Measurements from ENCODE around the gene PSME1.

Gene PSME1

GRCh38 chr14:24132976-24133375 is 3.0 kb upstream of the PSME1 start:
- H2AFZ ChIP-seq (ENCODE audit: low read depth, low read length): no peak overlapping the region
- H3K27ac ChIP-seq (ENCODE audit: low read length): no peak overlapping the region
- no peak overlapping the region for H3K9ac ChIP-seq (ENCODE audit: low read depth, low read length)
- peaks cover 20% of the 10 kb centered on the region for H3K79me2 ChIP-seq (ENCODE audit: insufficient read depth, low read length)
- no peak for DNase-seq
- H3K4me2 ChIP-seq (ENCODE audit: insufficient read depth, low read length): no peak overlapping the region
- peaks cover 24% of the 10 kb centered on the region for H3K4me1 ChIP-seq (ENCODE audit: insufficient read depth, low read length)
- H3K9me3 ChIP-seq (ENCODE audit: insufficient read depth, low read length, severe bottlenecking): no peaks in the 10 kb centered on the region
- ATAC-seq (ENCODE audit: insufficient read depth, low read depth): no peak
- no peak overlapping the region for H3K4me3 ChIP-seq (ENCODE audit: low read depth in 1 of 2, low read length in 2 of 2)
- H3K36me3 ChIP-seq (ENCODE audit: insufficient read depth, low read length): peaks cover 12% of the 10 kb centered on the region
- no peak for TF ChIP-seq EZH2 (IDR thresholded peaks at IDR 0.05; ENCODE audit: borderline replicate concordance, low read depth, low read length, severe bottlenecking)
- no peak for TF ChIP-seq CTCF (IDR thresholded peaks at IDR 0.05; ENCODE audit: borderline replicate concordance, extremely low read depth, low read length, poor library complexity, severe bottlenecking)
- peaks cover 15% of the 10 kb centered on the region; the same call in 1 of the 2 replicates for H4K20me1 ChIP-seq (ENCODE audit: insufficient read depth, low read length)
- H3K27me3 ChIP-seq (ENCODE audit: insufficient read depth, low read length, poor library complexity): no peaks in the 10 kb centered on the region

GRCh38 chr14:24133735-24134134 is 2.3 kb upstream of the PSME1 start:
- H3K79me2 ChIP-seq (ENCODE audit: insufficient read depth, low read length): peaks cover 28% of the 10 kb centered on the region
- ATAC-seq (ENCODE audit: insufficient read depth, low read depth) (no peak), DNase-seq (no peak)
- peaks cover 20% of the 10 kb centered on the region for H3K36me3 ChIP-seq (ENCODE audit: insufficient read depth, low read length)
- H2AFZ ChIP-seq (ENCODE audit: low read depth, low read length): no peak overlapping the region
- H3K27me3 ChIP-seq (ENCODE audit: insufficient read depth, low read length, poor library complexity): no peaks in the 10 kb centered on the region
- no peak overlapping the region for H3K9ac ChIP-seq (ENCODE audit: low read depth, low read length)
- TF ChIP-seq EZH2 (IDR thresholded peaks at IDR 0.05; ENCODE audit: borderline replicate concordance, low read depth, low read length, severe bottlenecking) (no peak), CTCF (IDR thresholded peaks at IDR 0.05; ENCODE audit: borderline replicate concordance, extremely low read depth, low read length, poor library complexity, severe bottlenecking) (no peak)
- no peak overlapping the region for H3K27ac ChIP-seq (ENCODE audit: low read length)
- peaks cover 22% of the 10 kb centered on the region; the same call in 1 of the 2 replicates for H4K20me1 ChIP-seq (ENCODE audit: insufficient read depth, low read length)
- no peak overlapping the region for H3K4me3 ChIP-seq (ENCODE audit: low read depth in 1 of 2, low read length in 2 of 2)
- no peaks in the 10 kb centered on the region for H3K9me3 ChIP-seq (ENCODE audit: insufficient read depth, low read length, severe bottlenecking)
- H3K4me1 ChIP-seq (ENCODE audit: insufficient read depth, low read length): peaks cover 31% of the 10 kb centered on the region
- no peak overlapping the region for H3K4me2 ChIP-seq (ENCODE audit: insufficient read depth, low read length)

GRCh38 chr14:24135584-24135833 is 485 bp upstream of the PSME1 start:
- ATAC-seq (ENCODE audit: insufficient read depth, low read depth): no peak
- H3K9me3 ChIP-seq (ENCODE audit: insufficient read depth, low read length, severe bottlenecking): no peaks in the 10 kb centered on the region
- H3K36me3 ChIP-seq (ENCODE audit: insufficient read depth, low read length): peaks cover 30% of the 10 kb centered on the region
- peaks cover 48% of the 10 kb centered on the region for H3K4me1 ChIP-seq (ENCODE audit: insufficient read depth, low read length)
- H4K20me1 ChIP-seq (ENCODE audit: insufficient read depth, low read length): peaks cover 32% of the 10 kb centered on the region; the same call in 1 of the 2 replicates
- no peak for DNase-seq
- H3K4me2 ChIP-seq (ENCODE audit: insufficient read depth, low read length): peak overlapping the region; percentile 74
- H3K27me3 ChIP-seq (ENCODE audit: insufficient read depth, low read length, poor library complexity): no peaks in the 10 kb centered on the region
- TF ChIP-seq EZH2 (IDR thresholded peaks at IDR 0.05; ENCODE audit: borderline replicate concordance, low read depth, low read length, severe bottlenecking) (no peak), CTCF (IDR thresholded peaks at IDR 0.05; ENCODE audit: borderline replicate concordance, extremely low read depth, low read length, poor library complexity, severe bottlenecking) (no peak)
- peak overlapping the region; percentile 100 for H3K9ac ChIP-seq (ENCODE audit: low read depth, low read length)
- peak overlapping the region; percentile 95 to 98 for H3K4me3 ChIP-seq (ENCODE audit: low read depth in 1 of 2, low read length in 2 of 2)
- peak overlapping the region; percentile 74 for H3K27ac ChIP-seq (ENCODE audit: low read length)
- peak overlapping the region; percentile 86 for H2AFZ ChIP-seq (ENCODE audit: low read depth, low read length)
- peaks cover 45% of the 10 kb centered on the region for H3K79me2 ChIP-seq (ENCODE audit: insufficient read depth, low read length)
